HG03280 (cell line): Measurements from ENCODE around the gene ZNF496.
"Not testable (repeated sequence)": the region's sequence is repeated elsewhere in the genome, so short reads cannot be mapped to it uniquely, and the experiment has no call there.

Experiments used
- ATAC-seq: cut with Tn5 transposase; IDR thresholded peaks from one replicate; pipeline ENCODE4 v1.9.1; 2021; ENCODE audit warnings: mild to moderate bottlenecking, moderate library complexity; ENCODE audit not compliant: unreplicated experiment

Gene ZNF496

DNA sequence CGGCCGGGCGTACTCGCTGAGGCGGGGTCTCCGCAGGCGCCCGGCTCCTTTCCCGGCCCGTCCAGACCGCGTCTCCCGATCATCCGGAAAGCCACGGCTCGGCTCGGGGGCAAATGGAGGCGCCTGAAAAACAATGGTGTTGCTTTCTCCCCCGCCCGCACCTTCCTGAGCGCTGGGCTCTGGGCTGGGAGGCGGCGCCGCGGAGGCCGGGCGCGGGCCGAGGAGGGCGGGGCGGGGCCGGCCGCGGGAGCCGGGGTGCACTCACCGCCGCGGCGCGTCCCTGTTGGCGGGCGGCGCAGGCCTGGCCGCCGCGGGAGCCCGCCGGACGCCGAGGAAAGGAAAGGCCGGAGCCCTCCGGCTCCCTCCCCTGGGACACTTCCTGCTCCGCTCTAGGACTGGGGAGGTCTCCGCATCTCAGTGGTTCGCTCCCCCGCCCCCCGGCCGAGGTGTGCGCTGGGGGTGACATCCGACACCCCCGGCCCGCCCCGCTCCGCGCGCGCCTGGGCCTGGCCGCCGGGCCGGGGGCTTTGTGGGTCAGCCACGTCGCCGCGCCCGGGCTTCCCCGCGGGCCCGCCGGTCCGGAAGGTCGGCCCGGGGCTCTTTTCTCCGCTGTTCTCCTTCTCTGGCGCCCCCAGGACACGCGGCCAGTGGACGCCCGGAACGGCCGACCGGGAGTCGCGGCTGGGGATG, at the start of gene ZNF496:
Gene ZNF496, minus strand, starts transcription at position 343 of the 690 bp plus-strand sequence. CDS start 2,289 bp downstream, outside the sequence.
- ATAC-seq: peak; percentile 63

DNA sequence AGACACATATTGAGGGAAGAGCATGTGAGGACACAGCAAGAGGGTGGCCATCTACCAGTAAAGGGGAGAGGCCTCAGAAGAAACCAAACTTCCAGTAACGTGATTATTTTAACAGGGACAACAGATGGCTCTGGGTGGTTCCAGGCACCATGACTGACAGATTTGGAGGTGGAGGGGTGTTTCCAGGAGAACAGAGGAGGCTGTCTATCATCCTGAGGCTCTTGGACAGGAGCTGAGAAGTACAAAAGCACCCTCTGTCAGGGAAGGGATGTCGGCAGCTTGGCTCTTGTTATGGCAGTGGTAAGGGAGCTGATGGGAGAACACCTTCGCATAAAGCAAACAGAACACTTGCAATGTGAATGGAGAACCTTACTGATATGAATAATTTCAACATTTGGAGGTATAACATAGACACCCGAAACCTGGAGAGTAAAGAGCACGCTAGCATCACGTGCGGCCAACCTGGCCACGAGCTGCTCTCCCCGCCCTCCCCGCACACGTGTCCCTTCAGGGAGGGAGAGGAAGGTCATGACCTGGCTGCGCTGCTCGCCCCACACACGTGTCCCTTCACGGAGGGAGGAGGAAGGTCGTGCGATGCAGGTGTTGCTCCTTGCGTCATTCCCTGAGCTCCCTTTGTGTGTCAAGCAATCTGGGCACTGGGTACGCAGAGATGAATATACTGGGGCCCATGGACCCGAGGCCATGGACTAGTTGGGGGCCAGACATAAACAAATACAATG, 46.8 kb upstream of the ZNF496 start:
- no peak for ATAC-seq

GRCh38 chr1:247377656-247378055, 46.0 kb upstream of the ZNF496 start:
- not testable (repeated sequence) for ATAC-seq

GRCh38 chr1:247376659-247377058, 45.0 kb upstream of the ZNF496 start:
- no peak for ATAC-seq

GRCh38 chr1:247375747-247376146, 44.1 kb upstream of the ZNF496 start:
- ATAC-seq: no peak

DNA sequence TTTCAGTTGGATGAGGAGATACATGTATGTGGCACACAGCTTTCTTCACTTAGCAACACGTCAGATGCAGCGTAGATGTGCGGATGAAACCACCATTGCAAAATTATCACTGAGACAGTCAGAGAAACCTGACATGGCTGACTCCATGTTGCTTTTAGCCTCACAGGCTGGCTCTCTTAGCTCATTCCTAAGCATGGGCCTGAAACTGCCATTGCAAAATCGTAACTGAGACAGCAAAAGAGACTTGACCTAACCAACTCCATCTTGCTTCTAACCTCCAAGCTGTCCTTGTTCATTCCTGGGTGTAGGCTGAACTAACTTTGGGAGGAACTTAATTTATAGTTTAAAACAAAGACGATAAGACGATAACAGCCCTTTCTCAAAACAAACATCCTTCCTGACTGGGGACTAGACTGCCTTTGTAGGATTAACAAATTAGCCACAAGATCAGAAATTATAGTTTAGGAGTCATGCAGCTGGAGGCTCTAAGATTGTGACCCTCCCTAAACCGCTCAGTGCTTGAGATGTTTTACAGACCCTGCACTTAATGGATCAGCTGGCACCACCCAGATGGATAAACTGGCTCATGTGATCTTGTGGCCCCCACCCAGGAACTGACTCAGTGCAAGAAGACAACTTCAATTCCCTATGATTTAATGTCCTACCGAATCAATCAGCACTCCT, 43.1 kb upstream of the ZNF496 start:
- ATAC-seq: not testable (repeated sequence)

DNA sequence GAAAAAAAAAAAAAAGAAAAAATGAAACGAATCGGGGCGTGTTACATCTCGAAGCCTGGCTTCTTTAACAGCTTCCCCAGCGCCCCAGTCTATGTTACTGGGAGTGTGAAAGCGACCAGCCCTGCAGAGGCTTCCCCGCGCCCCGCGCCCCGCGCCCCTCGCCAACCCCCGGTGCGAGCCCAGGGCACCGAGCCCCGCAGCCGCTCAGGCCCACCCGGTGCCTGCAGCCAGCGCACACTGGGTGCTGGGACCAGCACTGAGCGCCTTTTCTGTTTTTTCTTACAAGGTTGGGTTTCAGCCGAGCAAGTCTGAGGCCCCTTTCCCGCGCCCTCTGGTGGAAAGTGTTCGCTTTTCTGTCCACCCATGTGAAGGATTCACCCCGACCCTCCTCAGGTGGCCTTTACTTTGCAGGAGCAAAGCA, 42.1 kb upstream of the ZNF496 start:
- ATAC-seq: peak; percentile 70

GRCh38 chr1:247371801-247372259, 40.2 kb upstream of the ZNF496 start:
- no peak for ATAC-seq

GRCh38 chr1:247370786-247371732, 39.4 kb upstream of the ZNF496 start:
- no peak for ATAC-seq

DNA sequence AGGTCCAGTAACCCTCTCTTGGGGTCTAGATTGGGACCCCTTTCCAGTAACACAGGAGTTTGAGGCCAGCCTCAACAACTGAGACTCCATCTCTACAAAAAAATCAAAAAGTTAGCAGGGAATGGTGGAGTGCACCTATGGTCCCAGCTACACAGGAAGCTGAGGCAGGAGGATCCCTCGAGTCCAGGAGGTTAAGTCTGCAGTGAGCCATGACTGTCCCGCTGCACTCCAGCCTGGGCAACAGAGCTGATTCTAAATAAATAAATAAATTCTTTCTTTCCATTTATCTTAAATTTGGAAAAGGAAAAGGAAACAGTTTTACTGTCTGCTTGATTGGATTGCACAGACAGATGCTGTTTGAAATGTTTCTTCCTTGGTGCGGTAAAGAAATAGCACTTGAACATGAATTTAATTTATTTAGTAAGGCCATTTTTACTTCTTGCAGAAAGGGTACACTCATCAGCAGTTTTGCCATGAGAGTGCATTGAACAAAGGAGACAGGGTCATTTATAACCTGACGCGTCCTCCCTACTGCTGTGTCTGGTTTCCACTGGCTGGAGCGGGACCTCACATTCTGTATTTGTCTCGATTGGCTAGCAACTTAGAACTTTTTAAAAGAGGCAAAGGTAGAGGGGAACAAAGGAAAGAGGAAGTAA, 37.0 kb upstream of the ZNF496 start:
- no peak for ATAC-seq

GRCh38 chr1:247367786-247368422, 36.2 kb upstream of the ZNF496 start:
- ATAC-seq: no peak

- no peak for ATAC-seq
Observed at GRCh38 chr1:247366926-247367645, 35.4 kb upstream of the ZNF496 start.

- ATAC-seq: not testable (repeated sequence)
Observed at GRCh38 chr1:247366345-247366744, 34.7 kb upstream of the ZNF496 start.

- no peak for ATAC-seq
Observed at GRCh38 chr1:247365023-247365422, 33.4 kb upstream of the ZNF496 start.

GRCh38 chr1:247363000-247363399, 31.3 kb upstream of the ZNF496 start:
- not testable (repeated sequence) for ATAC-seq

DNA sequence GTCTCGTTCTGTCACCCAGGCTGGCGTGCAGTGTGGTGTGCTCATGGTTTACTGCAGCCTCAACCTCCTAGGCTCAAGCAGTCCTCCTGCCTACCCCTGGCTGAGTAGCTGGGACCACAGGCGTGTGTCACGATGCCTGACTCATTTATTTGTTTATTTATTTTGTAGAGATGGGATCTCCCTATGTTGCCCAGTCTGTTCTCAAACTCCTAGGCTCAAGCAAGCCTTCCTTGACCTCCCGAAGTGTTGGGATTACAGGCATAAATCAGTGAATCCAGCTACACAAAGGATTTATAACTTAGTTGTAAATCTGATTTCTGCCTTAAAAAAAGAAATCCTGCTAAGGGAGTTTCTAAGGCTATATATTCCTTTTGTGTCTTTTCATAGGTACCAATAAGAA, 30.5 kb upstream of the ZNF496 start:
- no peak for ATAC-seq

DNA sequence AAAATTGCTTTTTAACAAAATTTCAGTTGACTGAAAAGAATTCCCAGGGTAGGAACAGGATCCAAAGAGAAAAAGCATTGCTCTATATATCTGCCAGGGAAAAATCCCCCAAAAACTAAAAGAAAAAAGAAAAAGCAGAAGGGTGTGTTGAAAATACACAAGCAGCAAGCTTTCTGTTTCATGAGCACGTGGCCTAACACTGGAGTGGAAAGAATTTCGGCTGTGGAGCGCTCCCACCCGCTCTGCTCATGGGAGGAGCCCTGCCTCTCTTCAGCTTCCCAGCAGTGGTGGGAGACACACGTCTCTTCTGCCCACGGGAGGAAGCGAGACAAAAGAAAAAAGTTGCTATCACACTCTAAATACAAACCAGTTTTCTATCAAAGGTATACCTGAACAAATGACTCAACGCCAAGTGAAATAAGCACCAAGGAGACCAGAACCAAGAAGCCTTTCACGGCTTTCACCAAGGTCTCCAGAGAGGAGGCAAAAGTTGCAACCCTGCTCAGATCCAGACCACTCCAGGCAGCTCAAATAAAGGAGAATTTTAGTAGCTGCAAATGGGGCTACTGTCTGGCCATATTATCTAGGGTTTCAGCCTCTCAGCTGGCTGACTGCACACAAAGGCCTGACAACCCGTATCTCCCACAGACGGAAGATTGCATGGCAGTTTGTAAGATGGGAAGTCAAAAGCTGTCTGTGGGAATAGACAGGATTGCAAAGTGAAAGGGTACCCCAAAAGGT, 29.5 kb upstream of the ZNF496 start:
- ATAC-seq: no peak
